Ramos (cell line): ENCODE measurements around the gene CA10.

ENCODE experiments used
- in situ Hi-C: fragments of 300-500 bp; cut with MboI; formaldehyde crosslinking; loops from one replicate; pipeline ENCODE4 v1.14.3; 2022; ENCODE audit warnings: low sequenced_read_pairs; ENCODE audit not compliant: unreplicated experiment

Gene CA10

DNA sequence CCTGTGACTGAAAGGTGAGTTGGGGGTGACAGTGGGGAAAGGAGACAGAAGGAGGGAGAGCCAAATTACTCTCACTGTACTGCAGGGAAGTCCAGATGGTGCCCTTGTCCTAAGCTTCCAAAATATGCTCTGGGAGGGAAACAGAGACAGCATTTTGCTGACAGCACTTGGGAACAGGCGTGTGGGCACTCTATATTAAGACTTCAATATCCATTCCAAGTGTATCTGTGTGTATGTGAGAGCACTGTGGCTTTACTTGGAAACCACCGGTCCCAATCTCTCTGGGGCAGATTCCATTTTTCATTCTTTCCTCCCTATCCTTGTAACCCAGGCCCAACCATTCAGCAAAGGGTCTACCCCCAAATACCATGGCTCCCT is 490.8 kb downstream of the CA10 start:
- in situ Hi-C loops, result no loop called here

DNA sequence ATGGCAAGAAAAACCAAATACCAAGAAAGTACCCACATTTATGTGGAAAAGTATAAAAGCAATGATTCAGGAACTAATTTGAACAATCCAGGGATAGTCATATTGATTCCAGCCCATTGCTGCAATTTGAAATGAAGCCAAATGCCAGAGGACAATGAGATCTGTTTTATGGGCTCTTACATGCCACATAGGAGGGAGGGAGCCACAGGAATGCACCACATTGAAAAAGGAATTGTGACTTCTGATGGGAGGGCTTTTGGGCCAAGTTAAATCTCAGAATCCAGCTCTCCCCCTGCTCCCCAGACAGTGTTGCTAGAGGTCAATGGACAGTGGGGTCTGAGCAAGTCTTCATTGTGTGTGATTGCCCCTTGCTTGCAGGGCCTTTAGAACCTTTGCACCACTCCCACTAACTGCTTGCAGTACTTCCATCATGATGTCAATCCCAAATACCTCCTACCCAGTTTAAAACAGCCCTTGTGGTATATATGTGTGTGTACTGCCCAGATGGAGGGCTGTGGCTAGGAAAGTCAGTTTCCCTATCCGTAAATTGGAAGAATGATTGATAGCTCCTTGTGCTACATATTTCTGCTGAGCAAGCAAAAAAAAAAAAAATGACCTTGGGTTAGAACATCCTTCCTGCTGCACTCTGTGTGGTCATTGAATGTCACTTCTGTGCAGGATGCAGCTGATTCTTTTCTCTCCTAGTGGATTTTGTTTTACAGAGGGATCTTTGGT is 491.4 kb downstream of the CA10 start:
- in situ Hi-C loops, result no loop called here

DNA sequence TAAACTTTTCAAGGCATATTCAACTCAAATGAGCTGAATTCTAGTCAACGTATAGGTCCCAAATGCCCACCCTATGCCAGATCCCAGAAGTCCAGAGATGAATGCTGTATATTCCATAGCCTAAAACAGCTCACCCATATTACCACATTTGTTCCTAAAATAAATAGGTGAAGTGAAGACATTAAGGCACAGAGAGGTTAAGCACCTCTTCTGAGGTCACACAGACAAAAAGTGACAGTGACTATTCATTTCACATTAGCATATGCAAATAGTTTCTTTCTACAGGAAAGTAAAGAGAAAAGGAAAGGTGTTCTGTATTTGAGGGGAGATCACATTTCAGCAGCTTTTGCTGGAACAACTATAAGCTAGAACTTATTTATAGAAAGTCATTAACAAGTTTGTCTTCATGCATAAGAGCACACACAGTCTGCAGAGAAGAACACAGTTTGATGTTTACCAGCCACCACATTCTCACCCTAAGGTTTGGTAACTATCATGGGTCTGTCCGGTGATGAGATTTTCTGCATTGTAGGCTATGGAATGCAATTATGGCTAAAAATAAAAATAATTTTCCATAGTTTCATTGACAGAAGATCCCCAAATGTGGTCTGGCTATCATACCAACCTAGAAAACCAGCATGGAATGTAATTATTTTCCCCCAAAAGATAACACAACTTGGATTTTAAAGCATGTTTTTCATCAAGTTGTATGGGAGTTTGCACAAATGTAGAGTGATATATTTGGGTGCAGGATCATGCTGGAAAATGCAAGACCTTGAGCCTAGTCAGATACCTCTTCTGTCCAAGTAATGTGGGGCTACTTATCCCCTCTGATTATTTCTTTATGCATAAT is 496.1 kb downstream of the CA10 start:
- in situ Hi-C loops, result no loop called here

DNA sequence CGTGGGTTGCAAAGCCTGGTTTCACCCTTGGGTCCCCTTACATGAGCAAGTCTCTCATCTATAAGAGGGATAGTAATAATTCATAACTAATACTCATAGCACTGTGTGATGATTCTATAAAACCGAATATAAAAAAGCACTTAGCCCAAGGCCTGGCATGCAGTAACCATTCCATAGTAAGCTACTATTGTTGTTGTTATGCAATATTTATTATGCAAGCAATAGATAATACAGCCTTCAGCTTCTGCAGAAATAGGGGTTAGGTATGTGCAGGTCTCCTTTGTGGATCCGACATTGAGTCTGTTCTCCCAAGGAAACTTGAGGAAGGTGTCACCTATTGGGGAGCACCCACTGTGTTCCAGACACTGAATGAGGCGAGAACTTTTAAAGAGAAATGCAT is 497.1 kb downstream of the CA10 start:
- in situ Hi-C loops, result no loop called here

GRCh38 chr17:51660266-51660665 is 498.2 kb downstream of the CA10 start:
- in situ Hi-C loops, result no loop called here

DNA sequence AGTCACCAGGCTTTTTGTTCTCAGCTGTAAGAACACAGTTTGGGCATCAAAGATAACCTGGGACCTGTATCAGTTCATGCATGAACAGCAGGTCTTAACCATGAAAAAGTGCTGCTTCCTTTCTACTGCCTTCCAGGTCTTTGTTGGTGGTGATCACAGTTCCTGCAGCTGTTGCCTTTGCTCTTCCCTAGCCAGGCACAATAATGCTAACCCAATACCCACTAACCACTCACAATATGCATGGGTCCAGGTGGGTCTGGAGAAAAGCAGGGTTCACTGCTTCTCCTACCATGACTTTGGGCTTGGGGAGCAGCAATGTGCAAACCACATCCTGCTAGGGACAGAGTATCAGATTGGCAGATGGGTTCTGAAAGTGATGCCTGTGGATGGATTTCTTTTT is 501.3 kb downstream of the CA10 start:
- in situ Hi-C loops, result no loop called here

- in situ Hi-C loops, result no loop called here
Measured at GRCh38 chr17:51653878-51654277, 504.6 kb downstream of the CA10 start.

DNA sequence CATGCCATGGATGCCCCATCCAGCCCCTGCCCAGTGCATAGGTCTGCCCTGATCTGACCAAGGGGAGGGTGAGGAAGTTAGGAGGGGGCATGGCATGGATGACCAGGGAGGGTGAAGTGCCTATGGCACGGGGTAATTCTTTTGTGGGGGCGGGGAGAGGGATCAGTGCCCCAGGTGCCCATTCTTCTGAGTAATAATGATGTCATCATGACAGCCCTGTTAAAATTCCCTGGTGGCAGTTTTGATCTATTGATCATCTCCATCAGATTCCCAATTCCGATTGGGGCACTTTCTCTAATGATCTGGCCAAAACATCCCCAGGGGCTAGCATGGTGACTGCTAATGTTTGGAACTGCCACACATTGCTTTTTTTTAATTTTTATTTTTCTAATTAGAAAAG is 506.0 kb downstream of the CA10 start:
- in situ Hi-C loops, result no loop called here

DNA sequence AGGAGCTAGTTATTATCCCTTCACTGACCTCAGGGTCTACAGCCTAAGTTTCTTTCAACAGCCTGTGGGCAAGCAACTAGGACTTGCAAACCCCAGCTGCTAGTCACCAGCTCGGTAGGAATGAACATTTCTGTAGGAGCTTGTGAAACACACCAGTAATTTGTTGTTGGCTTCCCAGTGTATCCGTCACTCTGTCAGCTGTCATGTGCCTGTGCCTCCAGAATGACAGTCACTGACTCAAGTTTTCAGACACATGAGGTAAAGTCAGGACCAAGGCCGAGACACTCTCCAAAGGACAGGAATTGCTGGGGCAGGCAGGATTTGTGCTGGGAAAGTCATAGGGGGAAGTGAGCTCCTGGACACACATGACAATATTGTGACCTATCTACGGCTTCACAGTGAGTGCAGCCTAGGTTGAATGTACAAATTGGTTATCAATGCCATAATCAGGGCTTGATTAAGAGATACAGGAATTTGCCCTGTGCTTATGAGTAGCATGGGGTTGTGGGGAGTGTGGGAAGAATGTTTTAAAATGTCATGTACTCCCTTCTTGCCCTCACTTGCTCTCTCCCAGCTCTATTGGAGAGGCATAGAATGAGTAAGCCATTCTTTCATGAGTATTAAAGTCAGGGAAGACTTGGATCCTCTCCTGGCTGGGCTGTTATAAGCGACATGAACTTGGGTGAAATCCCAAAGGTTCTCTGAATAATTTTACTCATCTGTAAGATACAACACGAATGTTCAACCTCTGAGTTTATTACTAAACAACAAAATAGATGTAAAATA is 506.8 kb downstream of the CA10 start:
- in situ Hi-C loops, result no loop called here

DNA sequence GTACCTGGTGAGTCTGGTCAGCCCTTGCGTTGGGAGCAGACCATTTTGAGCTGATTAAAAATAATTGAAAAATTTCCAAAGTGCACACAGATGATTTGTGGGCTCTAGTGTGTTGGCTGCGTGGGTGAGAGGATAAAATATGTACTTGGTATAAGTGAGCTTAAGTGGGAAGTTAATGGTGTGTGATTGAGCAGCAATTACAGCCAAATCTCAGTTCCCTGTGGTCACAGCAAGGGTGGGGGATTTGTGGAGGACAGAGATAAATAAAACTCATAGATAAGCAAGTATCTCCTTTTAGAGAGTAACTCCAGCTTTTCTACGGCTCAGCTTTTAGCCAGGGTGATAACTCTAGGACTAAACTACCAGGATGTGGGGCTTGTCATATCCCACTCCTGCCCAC is 507.7 kb downstream of the CA10 start:
- in situ Hi-C loops, result no loop called here

- in situ Hi-C loops, result no loop called here
Measured at GRCh38 chr17:51650202-51650601, 508.3 kb downstream of the CA10 start.

- in situ Hi-C loops, result no loop called here
Measured at GRCh38 chr17:51647826-51648225, 510.7 kb downstream of the CA10 start.

- in situ Hi-C loops, result no loop called here
Measured at GRCh38 chr17:51647067-51647466, 511.4 kb downstream of the CA10 start.

DNA sequence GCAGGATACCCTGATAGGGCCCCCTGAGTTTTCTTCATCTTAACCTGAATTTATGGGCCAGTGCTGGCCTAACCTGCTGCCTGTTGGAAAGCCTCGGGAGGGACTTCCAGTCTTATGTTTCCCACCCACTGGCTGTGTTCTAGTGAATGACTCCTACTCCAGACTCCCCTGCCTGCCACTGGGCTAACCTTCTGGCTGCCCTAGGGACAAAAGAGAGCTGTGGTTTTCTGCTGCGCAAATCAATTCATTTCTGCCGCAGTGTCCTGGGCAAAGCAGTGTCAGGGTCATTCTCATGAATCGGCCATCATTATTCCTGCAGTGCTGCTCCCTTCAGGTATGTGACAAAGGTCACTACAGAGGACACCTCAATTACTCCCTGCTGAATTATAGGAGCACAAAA is 512.0 kb downstream of the CA10 start:
- in situ Hi-C loops, result no loop called here

DNA sequence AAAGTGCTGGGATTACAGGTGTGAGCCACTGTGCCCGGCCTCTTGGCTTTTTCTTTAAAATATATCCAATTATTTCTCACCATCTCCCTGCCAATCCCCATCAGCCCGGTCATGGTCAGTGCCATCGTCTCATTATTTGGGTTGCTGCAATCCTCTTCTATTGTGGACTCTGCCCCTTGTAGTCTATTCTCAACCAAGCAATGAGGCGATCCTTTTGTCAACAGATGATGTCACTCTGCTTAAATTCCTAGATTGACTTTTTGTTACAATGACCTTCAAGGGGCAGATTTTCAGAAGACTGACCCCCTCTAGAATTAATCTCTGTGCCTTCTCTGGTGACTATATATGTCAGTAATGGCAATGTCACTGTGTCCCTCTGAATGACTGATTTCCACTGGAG is 513.5 kb downstream of the CA10 start:
- in situ Hi-C loops, result no loop called here

- in situ Hi-C loops, result no loop called here
Measured at GRCh38 chr17:51643702-51644490, 514.6 kb downstream of the CA10 start.

DNA sequence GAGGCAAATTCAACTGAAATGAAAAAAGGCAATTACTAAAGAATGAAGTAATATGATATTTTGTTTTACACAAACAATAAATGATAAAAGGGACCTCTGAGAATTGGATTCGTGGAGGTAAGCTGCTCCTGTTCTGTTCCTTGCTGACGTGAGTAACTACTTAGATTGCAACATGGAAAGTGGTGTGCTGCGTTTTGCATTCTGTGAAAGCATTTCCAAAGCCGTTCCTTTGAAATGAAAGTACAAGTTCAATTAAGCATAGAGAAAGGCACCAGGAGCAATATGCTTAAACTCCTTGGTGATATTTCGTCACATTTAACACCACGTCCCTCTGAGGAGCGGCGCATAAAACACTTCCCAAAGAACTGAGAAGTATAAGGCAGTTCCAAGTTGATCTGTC is 516.5 kb downstream of the CA10 start:
- in situ Hi-C loops, result no loop called here

DNA sequence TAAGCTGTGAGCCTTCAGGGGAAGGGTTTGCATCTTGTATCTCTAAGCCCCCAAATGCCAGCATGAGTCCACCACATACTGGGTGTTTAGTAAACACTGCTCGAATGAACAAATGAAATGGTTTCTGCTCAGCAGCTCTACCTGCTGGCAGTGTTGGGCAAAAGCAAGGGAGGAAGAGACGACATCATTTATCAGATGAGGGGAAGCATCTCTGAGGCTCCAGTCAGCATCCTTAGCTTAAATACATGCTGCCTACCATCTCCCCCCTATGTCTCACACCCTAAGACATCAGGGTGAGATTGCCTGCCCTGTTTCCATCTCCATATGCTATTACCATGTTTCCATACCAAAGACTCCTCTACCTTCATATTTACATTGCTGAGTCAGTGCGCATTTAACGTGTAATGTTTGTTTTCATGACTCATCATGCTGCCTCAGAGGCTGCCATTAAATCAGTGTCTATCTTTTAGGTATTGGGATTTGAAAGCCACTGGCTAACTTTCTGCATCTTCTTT is 518.3 kb downstream of the CA10 start:
- in situ Hi-C loops, result no loop called here

DNA sequence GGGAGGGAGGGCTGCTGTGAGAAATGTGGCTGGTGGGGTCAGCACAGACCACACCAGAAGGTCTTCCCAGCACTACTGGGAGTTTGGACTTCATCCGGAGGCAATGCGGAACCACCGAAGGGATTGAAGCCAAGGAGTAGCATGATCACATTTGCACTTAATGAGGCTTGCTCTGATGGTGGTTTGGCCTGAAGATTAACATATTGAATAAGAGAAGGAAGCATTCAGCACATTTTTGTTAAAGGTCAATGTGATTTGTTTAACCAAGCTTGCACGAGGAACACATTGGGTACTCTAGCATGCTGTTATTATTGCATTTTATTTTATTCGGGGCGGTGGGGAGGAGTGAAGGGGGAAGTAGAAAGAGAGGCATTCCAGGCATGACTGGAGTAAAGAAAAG is 519.5 kb downstream of the CA10 start:
- in situ Hi-C loops, result no loop called here

- in situ Hi-C loops, result no loop called here
Measured at GRCh38 chr17:51636291-51636690, 522.2 kb downstream of the CA10 start.
